ENCODE results near the gene WIPF2. TPM values are rescaled to one million over a fixed set of nuclear protein-coding genes. Genes with fewer than 3 reads are reported as not detected.

The WIPF2 gene
- total RNA-seq, 4 donors from 2014 or later: 4.6 to 6.2 (median 5.4) TPM

DNA sequence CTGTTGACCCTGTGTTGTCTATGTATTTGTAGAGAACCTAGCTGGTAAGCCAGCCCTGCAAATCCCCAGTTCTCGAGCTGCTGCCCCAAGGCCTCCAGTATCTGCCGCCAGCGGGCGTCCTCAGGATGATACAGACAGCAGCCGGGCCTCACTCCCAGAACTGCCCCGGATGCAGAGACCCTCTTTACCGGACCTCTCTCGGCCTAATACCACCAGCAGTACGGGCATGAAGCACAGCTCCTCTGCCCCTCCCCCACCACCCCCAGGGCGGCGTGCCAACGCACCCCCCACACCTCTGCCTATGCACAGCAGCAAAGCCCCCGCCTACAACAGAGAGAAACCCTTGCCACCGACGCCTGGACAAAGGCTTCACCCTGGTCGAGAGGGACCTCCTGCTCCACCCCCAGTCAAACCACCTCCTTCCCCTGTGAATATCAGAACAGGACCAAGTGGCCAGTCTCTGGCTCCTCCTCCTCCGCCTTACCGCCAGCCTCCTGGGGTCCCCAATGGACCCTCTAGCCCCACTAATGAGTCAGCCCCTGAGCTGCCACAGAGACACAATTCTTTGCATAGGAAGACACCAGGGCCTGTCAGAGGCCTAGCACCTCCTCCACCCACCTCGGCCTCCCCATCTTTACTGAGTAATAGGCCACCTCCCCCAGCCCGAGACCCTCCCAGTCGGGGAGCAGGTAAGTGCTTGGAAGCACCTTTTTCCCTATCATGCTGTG is 45.5 kb downstream of the WIPF2 start:
- in situ Hi-C loops (cut with MboI; ENCODE audit: low sequenced_read_pairs in 4 of 4) (no loop called here), intact Hi-C loops (cut with DNase I; ENCODE audit: low total_unique reads) (no loop called here)
- DNase-seq (no peak), ATAC-seq (no peak)
- no peak for TF ChIP-seq POLR2A (IDR thresholded peaks at IDR 0.05)
- TF ChIP-seq, protein P1, sequence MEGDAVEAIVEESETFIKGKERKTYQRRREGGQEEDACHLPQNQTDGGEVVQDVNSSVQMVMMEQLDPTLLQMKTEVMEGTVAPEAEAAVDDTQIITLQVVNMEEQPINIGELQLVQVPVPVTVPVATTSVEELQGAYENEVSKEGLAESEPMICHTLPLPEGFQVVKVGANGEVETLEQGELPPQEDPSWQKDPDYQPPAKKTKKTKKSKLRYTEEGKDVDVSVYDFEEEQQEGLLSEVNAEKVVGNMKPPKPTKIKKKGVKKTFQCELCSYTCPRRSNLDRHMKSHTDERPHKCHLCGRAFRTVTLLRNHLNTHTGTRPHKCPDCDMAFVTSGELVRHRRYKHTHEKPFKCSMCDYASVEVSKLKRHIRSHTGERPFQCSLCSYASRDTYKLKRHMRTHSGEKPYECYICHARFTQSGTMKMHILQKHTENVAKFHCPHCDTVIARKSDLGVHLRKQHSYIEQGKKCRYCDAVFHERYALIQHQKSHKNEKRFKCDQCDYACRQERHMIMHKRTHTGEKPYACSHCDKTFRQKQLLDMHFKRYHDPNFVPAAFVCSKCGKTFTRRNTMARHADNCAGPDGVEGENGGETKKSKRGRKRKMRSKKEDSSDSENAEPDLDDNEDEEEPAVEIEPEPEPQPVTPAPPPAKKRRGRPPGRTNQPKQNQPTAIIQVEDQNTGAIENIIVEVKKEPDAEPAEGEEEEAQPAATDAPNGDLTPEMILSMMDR (IDR thresholded peaks at IDR 0.05 in 4 of 5, conservative IDR thresholded peaks at IDR 0.05 in 1 of 5): no peak
- Histone ChIP-seq H3K27me3 (no peaks in the 10 kb centered on the region), H3K4me3 (no peak overlapping the region), H3K4me1 (no peaks in the 10 kb centered on the region), H3K27ac (no peak overlapping the region), H3K9me3 (no peaks in the 10 kb centered on the region), H3K36me3 (peaks cover 0 to 71% of the 10 kb centered on the region in 2 donors)

DNA sequence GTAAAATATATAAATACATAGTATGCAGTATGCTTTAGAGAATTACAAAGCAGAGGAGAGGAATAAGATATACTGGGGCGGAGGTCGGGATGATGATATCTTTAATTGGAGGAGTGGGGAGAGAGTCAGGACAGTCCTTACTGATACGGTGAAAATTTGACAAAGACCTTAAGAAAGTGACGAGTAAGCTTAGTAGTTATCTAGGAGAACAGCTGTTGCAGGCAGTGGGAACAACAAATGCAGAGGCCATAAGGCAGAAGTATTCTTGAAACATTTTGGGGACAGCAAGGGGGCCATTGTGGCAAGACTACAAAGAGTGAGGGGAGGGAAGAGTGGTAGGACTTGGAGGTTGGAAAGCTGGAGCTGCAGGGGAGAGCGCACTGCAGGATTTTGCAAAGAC is 46.2 kb downstream of the WIPF2 start:
- in situ Hi-C loops (cut with MboI; ENCODE audit: low sequenced_read_pairs in 4 of 4): no loop called here
- DNase-seq (no peak), ATAC-seq (no peak)
- no peaks in the 10 kb centered on the region for H3K9me3 ChIP-seq
- H3K27ac ChIP-seq: no peak overlapping the region
- TF ChIP-seq POLR2A (IDR thresholded peaks at IDR 0.05): no peak
- TF ChIP-seq, protein P1 (IDR thresholded peaks at IDR 0.05 in 4 of 5, conservative IDR thresholded peaks at IDR 0.05 in 1 of 5): no peak
- no peaks in the 10 kb centered on the region for H3K4me1 ChIP-seq
- intact Hi-C loops (cut with DNase I; ENCODE audit: low total_unique reads): no loop called here
- peaks cover 0 to 65% of the 10 kb centered on the region in 2 donors for H3K36me3 ChIP-seq
- no peaks in the 10 kb centered on the region for H3K27me3 ChIP-seq
- no peak overlapping the region for H3K4me3 ChIP-seq

DNA sequence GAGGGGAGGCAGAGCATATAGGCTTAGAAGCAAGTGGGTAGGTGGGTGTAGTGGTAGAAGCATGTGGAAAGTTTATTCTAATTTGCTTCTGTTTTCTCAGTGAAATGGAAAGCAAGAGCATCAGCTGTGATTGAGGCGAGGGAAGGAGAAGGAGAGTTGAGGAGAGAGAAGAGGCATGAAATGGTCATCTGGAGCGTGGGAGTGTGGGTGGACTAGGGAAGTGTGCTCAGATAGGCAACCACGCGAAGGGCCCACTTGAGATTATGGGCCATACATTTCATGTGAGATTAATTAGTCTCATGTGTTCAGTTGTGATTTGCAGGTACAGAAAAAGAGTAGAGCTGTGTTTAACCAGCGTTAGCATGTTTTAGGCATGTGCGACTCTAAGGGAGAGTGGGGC is 47.8 kb downstream of the WIPF2 start:
- intact Hi-C loops (cut with DNase I; ENCODE audit: low total_unique reads) (no loop called here), in situ Hi-C loops (cut with MboI; ENCODE audit: low sequenced_read_pairs in 4 of 4) (no loop called here)
- H3K27me3 ChIP-seq: no peaks in the 10 kb centered on the region
- no peak overlapping the region for H3K27ac ChIP-seq
- no peaks in the 10 kb centered on the region for H3K9me3 ChIP-seq
- peaks cover 0 to 60% of the 10 kb centered on the region in 2 donors for H3K36me3 ChIP-seq
- H3K4me1 ChIP-seq: no peaks in the 10 kb centered on the region
- no peak for ATAC-seq
- no peak overlapping the region for H3K4me3 ChIP-seq
- no peak for DNase-seq
- no peak for TF ChIP-seq POLR2A (IDR thresholded peaks at IDR 0.05)
- TF ChIP-seq, protein P1 (IDR thresholded peaks at IDR 0.05 in 4 of 5, conservative IDR thresholded peaks at IDR 0.05 in 1 of 5): no peak

DNA sequence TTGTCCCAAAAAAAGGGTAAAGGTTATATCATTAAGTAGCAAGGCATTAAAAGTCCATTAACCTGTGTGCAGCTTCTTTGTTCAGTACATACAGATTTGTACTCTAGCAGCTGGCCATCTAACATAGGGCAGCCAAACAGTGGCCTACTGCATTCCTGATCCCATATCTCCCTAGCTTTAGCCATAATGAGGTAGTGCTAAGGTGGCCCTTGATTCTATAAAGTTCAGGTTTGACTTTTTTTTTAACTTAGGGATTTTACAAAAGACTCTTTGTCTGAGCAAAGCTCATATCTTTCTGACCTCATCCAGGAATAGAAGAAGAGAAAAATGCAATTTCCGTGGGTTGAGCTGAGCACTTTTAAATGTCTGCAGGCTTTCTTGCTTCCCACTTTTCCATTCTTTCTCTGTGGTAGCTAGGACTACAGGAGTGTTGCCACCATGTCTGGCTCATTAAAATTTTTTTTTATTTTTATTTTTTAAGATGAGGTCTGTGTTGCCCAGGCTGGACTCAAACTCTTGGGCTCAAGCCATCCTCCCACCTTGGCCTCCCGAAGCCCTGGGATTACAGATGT is 49.1 kb downstream of the WIPF2 start:
- in situ Hi-C loops (cut with MboI; ENCODE audit: low sequenced_read_pairs in 4 of 4) (no loop called here), intact Hi-C loops (cut with DNase I; ENCODE audit: low total_unique reads) (no loop called here)
- DNase-seq (no peak), ATAC-seq (no peak)
- Histone ChIP-seq H3K27ac (no peak overlapping the region), H3K36me3 (peaks cover 0 to 58% of the 10 kb centered on the region in 2 donors), H3K4me3 (no peak overlapping the region), H3K4me1 (no peaks in the 10 kb centered on the region), H3K27me3 (no peaks in the 10 kb centered on the region), H3K9me3 (no peaks in the 10 kb centered on the region)
- TF ChIP-seq, protein P1 (IDR thresholded peaks at IDR 0.05 in 4 of 5, conservative IDR thresholded peaks at IDR 0.05 in 1 of 5): no peak
- TF ChIP-seq POLR2A (IDR thresholded peaks at IDR 0.05): no peak

Data from gastrocnemius medialis (tissue), 4 donors.